Heart right ventricle (tissue), 16 donors: Measurements from ENCODE around the gene UBALD2. TPM values are rescaled to one million over a fixed set of nuclear protein-coding genes. Genes with fewer than 3 reads are reported as not detected.

ENCODE experiments used
- ATAC-seq, 8 donors: fragments of 200-7000 bp; cut with Tn5 transposase; one replicate each; pipeline ENCODE4 v1.9.1; 2020; ENCODE audit warnings: mild to moderate bottlenecking in 8 of 8, moderate library complexity in 8 of 8, moderate number of reproducible peaks in 1 of 8
- DNase-seq, 2 donors: peaks; one replicate each; pipeline ENCODE4 v3.0.0-alpha.2; 2020
- H3K27ac ChIP-seq, 10 donors: fragments of 200-600 bp; sonication (generic) in 2 of 10; one replicate each; pipeline versions ENCODE4 v1.5.0 to v1.8.0; 2020 to 2022; ENCODE audit warnings: mild to moderate bottlenecking in 3 of 10
- H3K27me3 ChIP-seq, 7 donors: fragments of 200-600 bp; one replicate each; pipeline ENCODE4 v1.8.0; 2021 to 2022; ENCODE audit warnings: mild to moderate bottlenecking in 2 of 7
- H3K36me3 ChIP-seq, 9 donors: fragments of 200-600 bp; sonication (generic) in 1 of 9; one replicate each; pipeline versions ENCODE4 v1.5.0 to v1.8.0; 2020 to 2022; ENCODE audit warnings: mild to moderate bottlenecking in 2 of 9
- H3K4me1 ChIP-seq, 9 donors: fragments of 200-600 bp; sonication (generic) in 1 of 9; one replicate each; pipeline versions ENCODE4 v1.5.0 to v1.8.0; 2020 to 2022; ENCODE audit warnings: mild to moderate bottlenecking in 4 of 9
- H3K4me3 ChIP-seq, 10 donors: fragments of 200-600 bp; sonication (generic) in 2 of 10; one replicate each; pipeline versions ENCODE4 v1.5.0 to v1.8.0; 2020 to 2022; ENCODE audit warnings: mild to moderate bottlenecking in 7 of 10, moderate library complexity in 2 of 10
- H3K9me3 ChIP-seq, 11 donors: fragments of 200-600 bp in 10 of 11; sonication (generic) in 2 of 11; one replicate each; pipeline versions ENCODE4 v1.5.0 to v1.8.0; 2013 to 2022; ENCODE audit warnings: mild to moderate bottlenecking in 2 of 11, control low read depth in 1 of 11, moderate library complexity in 1 of 11
- CTCF ChIP-seq, 9 donors: fragments of 200-600 bp; sonication (generic) in 2 of 9; IDR thresholded peaks; one replicate each; pipeline versions ENCODE4 v1.5.0 to v1.8.0; 2021 to 2022; ENCODE audit warnings: antibody characterized with exemption in 9 of 9, mild to moderate bottlenecking in 5 of 9, moderate library complexity in 1 of 9
- WGBS, 2 donors: extraction: QIAGEN DNeasy Blood & Tissue Kit; methylation state at CpG; one replicate each; pipeline ENCODE4 v1.1.7; 2013; ENCODE audit warnings: inconsistent platforms in 1 of 2; 5-methylcytosine and 5-hydroxymethylcytosine counted together
- intact Hi-C, 10 donors: fragments of 100-400 bp; cut with DNase I; formaldehyde crosslinking; loops; one replicate each; pipeline versions ENCODE4 v1.11.1 to v1.14.2; 2022
- polyA plus RNA-seq, 2 donors: library from polyadenylated mRNA; stranded (reverse); fragments of 200-250 nt; gene quantifications; one replicate each; pipeline ENCODE4 v1.2.3, GENCODE V29; 2013
- total RNA-seq, 10 donors: library from RNA; stranded (reverse); fragmentation: NEBNext Ultra II Directional in 3 of 10; extraction: Animal tissue kit (Norgen Biotek cat#: 25700) in 3 of 10; gene quantifications; one replicate each; pipeline versions ENCODE4 v1.2.1 to v1.2.4, GENCODE V29; 2021 to 2023
- donor health status: Arrhythmogenic right ventricular cardiomyopathy.
- donor health status: ischemic (EF 13 %, LVEDD 7.1; RV severe dilation, severe dysfunction).
- donor health status: healthy with polysubstance abuse.
- donor health status: DM: no; HTN: yes; CAD: no.
- donor health status: DM: no; HTN: no; CAD: no.
- donor health status: ischemic (EF 25% LVEDD 6.9; RV normal size, moderate dysfunction).
- donor health status: ischemic (EF 25% LVEDD 5.7; RV mildly dilated, moderate dysfunction).
- donor health status: healthy.
- donor health status: DM: yes; HTN: yes; CAD: no.
- donor health status: Ischemic cardiomyopathy.
- donor health status: ischemic (EF 35%, LVEDD 5.7; RV mildly dilated, moderate dysfunction).
- donor health status: nonischemic (EF 11% LVEDD 7.7; RV severe dilation, severe dysfunction).
- donor health status: DM: yes; HTN: yes; CAD: no.
- donor health status: PGD.
- donor health status: ischemic (EF 29% LVEDD 5.4; RV normal size, mild dysfunction).
- donor health status: nonischemic (EF 23%, LVEDD 6.1; RV moderate dilation, normal function).

UBALD2 gene
- total and polyA plus RNA-seq, 12 donors: 13.3 to 50.7 (median 26.5) TPM

- no peak overlapping the region for H3K4me3 ChIP-seq
- 75 to 94% methylated on average over 2 of the region's 2 CpGs for WGBS, 2 donors
- H3K27me3 ChIP-seq: no peaks in the 10 kb centered on the region
- ATAC-seq (no peak), DNase-seq (no peak)
- TF ChIP-seq CTCF (IDR thresholded peaks at IDR 0.05): no peak
- no peak overlapping the region for H3K27ac ChIP-seq
- H3K36me3 ChIP-seq: no peaks in the 10 kb centered on the region
- no peaks in the 10 kb centered on the region for H3K4me1 ChIP-seq
- intact Hi-C loops: no loop called here
- H3K9me3 ChIP-seq: no peaks in the 10 kb centered on the region
Measured at GRCh38 chr17:76232342-76232741, 32.8 kb upstream of the UBALD2 start.

GRCh38 chr17:76233588-76234353, 31.4 kb upstream of the UBALD2 start:
- Histone ChIP-seq H3K4me1 (no peaks in the 10 kb centered on the region), H3K4me3 (no peak overlapping the region), H3K9me3 (no peaks in the 10 kb centered on the region), H3K27ac (no peak overlapping the region), H3K27me3 (peaks cover 0 to 5% (median 0%) of the 10 kb centered on the region in 7 donors), H3K36me3 (no peaks in the 10 kb centered on the region)
- intact Hi-C loops: no loop called here
- 95 to 98% methylated on average over 6 of the region's 6 CpGs for WGBS, 2 donors
- ATAC-seq (no peak), DNase-seq (no peak)
- TF ChIP-seq CTCF (IDR thresholded peaks at IDR 0.05): no peak

- ATAC-seq: no peak
- Histone ChIP-seq H3K4me1 (peaks cover 0 to 5% (median 0%) of the 10 kb centered on the region in 9 donors), H3K27ac (no peak overlapping the region), H3K36me3 (no peaks in the 10 kb centered on the region), H3K4me3 (no peak overlapping the region), H3K9me3 (no peaks in the 10 kb centered on the region), H3K27me3 (peaks cover 0 to 10% (median 0%) of the 10 kb centered on the region in 7 donors)
- intact Hi-C loops: no loop called here
- DNase-seq: no peak
- no peak for TF ChIP-seq CTCF (IDR thresholded peaks at IDR 0.05)
- 90 to 92% methylated on average over 5 of the region's 5 CpGs for WGBS, 2 donors
Measured at GRCh38 chr17:76234354-76234679, 30.8 kb upstream of the UBALD2 start.

GRCh38 chr17:76235883-76236282, 29.3 kb upstream of the UBALD2 start:
- H3K36me3 ChIP-seq: no peaks in the 10 kb centered on the region
- intact Hi-C loops: loop anchor here in 1 of 10 donors (5.0 kb wide), 1 partner anchor 41 kb away; no protein-coding TSS in a partner anchor
- H3K9me3 ChIP-seq: no peaks in the 10 kb centered on the region
- H3K27ac ChIP-seq: no peak overlapping the region
- WGBS, 2 donors: 94 to 95% methylated on average over 2 of the region's 2 CpGs
- no peak for TF ChIP-seq CTCF (IDR thresholded peaks at IDR 0.05)
- peaks cover 0 to 13% (median 8%) of the 10 kb centered on the region in 9 donors for H3K4me1 ChIP-seq
- H3K4me3 ChIP-seq: no peak overlapping the region
- ATAC-seq: no peak
- peaks cover 0 to 20% (median 0%) of the 10 kb centered on the region in 7 donors for H3K27me3 ChIP-seq
- DNase-seq: no peak
